CD4-positive, CD25-positive, alpha-beta regulatory T cell (primary cell): ENCODE results near the gene DENND4C. TPM values are rescaled to one million over a fixed set of nuclear protein-coding genes. Genes with fewer than 3 reads are reported as not detected.

Experiments
- ATAC-seq, 2 donors: fragments of 150-1000 bp; cut with Tn5 transposase; one replicate each; pipeline ENCODE4 v1.10.0; 2021; ENCODE audit warnings: low read depth in 2 of 2, moderate number of reproducible peaks in 2 of 2, moderate library complexity in 1 of 2
- DNase-seq, 3 donors: peaks; one replicate each; pipeline versions ENCODE4 v3.0.0 to v3.0.0-alpha.2; 2012 to 2022; ENCODE audit warnings: mixed read lengths in 1 of 3
- H3K27ac ChIP-seq: one replicate; pipeline ENCODE4 v1.7.0; 2013; ENCODE audit warnings: mild to moderate bottlenecking, low read length; ENCODE audit not compliant: insufficient read depth, poor library complexity, severe bottlenecking
- H3K27me3 ChIP-seq: one replicate; pipeline ENCODE4 v1.7.0; 2013; ENCODE audit warnings: low read length; ENCODE audit not compliant: control insufficient read depth, insufficient read depth
- H3K36me3 ChIP-seq: one replicate; pipeline ENCODE4 v1.7.0; 2013; ENCODE audit warnings: mild to moderate bottlenecking, low read length, moderate library complexity; ENCODE audit not compliant: control insufficient read depth, insufficient read depth
- H3K4me1 ChIP-seq: 2 replicates; pipeline ENCODE4 v1.7.0; 2013; ENCODE audit warnings: mild to moderate bottlenecking, low read length; ENCODE audit not compliant: insufficient read depth, control insufficient read depth, poor library complexity, severe bottlenecking
- H3K4me3 ChIP-seq: one replicate; pipeline ENCODE4 v1.7.0; 2013; ENCODE audit warnings: low read depth, mild to moderate bottlenecking, low read length, moderate library complexity
- H3K9me3 ChIP-seq, 2 experiments: 1 replicate in 1 of 2; 2 replicates in 1 of 2; pipeline ENCODE4 v1.7.0; 2013; ENCODE audit warnings: low read length in 2 of 2, mild to moderate bottlenecking in 1 of 2, moderate library complexity in 1 of 2; ENCODE audit not compliant: control insufficient read depth in 2 of 2
- H3K27ac Mint-ChIP-seq, 3 donors: one replicate each; pipeline ENCODE4 v1.8.0; 2020 to 2022; ENCODE audit warnings: mild to moderate bottlenecking in 3 of 3, mixed read lengths in 3 of 3, moderate library complexity in 2 of 3
- H3K27me3 Mint-ChIP-seq: one replicate; pipeline ENCODE4 v1.8.0; 2022; ENCODE audit warnings: mild to moderate bottlenecking, mixed read lengths
- H3K36me3 Mint-ChIP-seq: one replicate; pipeline ENCODE4 v1.8.0; 2020; ENCODE audit warnings: mixed read lengths
- H3K4me1 Mint-ChIP-seq, 4 donors: one replicate each; pipeline ENCODE4 v1.8.0; 2020 to 2022; ENCODE audit warnings: mixed read lengths in 4 of 4, mild to moderate bottlenecking in 1 of 4
- H3K4me3 Mint-ChIP-seq, 4 donors: one replicate each; pipeline ENCODE4 v1.8.0; 2020 to 2022; ENCODE audit warnings: mild to moderate bottlenecking in 4 of 4, mixed read lengths in 4 of 4, moderate library complexity in 3 of 4
- H3K9me3 Mint-ChIP-seq, 7 donors: one replicate each; pipeline ENCODE4 v1.8.0; 2020 to 2022; ENCODE audit warnings: mixed read lengths in 7 of 7, mild to moderate bottlenecking in 3 of 7, moderate library complexity in 2 of 7
- polyA plus RNA-seq, 4 donors: library from polyadenylated mRNA; unstranded; fragments of 300-500 nt; fragmentation: Illumina TruSeq; gene quantifications; one replicate each; pipeline ENCODE4 v1.2.3, GENCODE V29; 2021
- total RNA-seq: library from RNA; stranded (reverse); gene quantifications from one replicate; pipeline ENCODE4 v1.2.3, GENCODE V29; 2022

DENND4C gene
- total and polyA plus RNA-seq, 5 donors from 2014 or later = 25.6 to 47.7 (median 32.4) TPM

DNA sequence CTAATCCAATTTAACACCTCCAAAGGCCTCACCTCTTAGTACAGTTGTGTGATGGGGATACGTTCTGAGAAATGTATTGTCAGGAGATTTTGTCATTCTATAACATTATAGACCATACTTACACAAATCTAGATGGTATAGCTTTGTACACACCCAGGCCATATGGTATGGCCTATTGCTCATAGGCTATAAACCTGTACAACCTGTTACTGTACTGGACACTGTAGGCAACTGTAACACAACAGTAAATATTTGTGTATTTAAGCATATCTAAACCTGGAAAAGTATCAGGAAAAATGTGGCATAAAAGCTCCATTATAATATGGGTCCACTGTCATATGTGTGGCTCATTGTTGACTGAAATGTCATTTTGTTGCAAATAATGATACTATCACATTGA lies 190.4 kb downstream of the DENND4C start:
- no peak overlapping the region for H3K4me3 ChIP-seq
- Mint-ChIP-seq H3K4me3 (no peak overlapping the region), H3K9me3 (peaks cover 0 to 3% (median 0%) of the 10 kb centered on the region in 7 donors), H3K4me1 (peaks cover 0 to 2% (median 0%) of the 10 kb centered on the region in 4 donors), H3K36me3 (peaks cover 29% of the 10 kb centered on the region), H3K27ac (no peak overlapping the region), H3K27me3 (no peaks in the 10 kb centered on the region)
- DNase-seq (no peak), ATAC-seq (no peak)
- H3K27ac ChIP-seq = no peak overlapping the region
- peaks cover 6% of the 10 kb centered on the region for H3K36me3 ChIP-seq
- H3K27me3 ChIP-seq = no peaks in the 10 kb centered on the region
- H3K9me3 ChIP-seq = no peaks in the 10 kb centered on the region
- H3K4me1 ChIP-seq = no peaks in the 10 kb centered on the region

Other genes starting within 250 kb of the DENND4C start
- 0.30 TPM for gene SAXO1, start 197.5 kb upstream of the DENND4C start, total RNA-seq
- under 1 TPM in 2 of 4 donors, not detected in 2; 0.03 to 0.10 TPM for gene SAXO1, start 197.5 kb upstream of the DENND4C start, polyA plus RNA-seq
- 36.0 TPM for gene RRAGA, start 181.3 kb upstream of the DENND4C start, total RNA-seq
- gene RRAGA, start 181.3 kb upstream of the DENND4C start, polyA plus RNA-seq = 100 to 1,000 TPM; 118 to 145 (median 124) TPM
- gene HAUS6, start 127.8 kb upstream of the DENND4C start, total RNA-seq = 13.2 TPM
- 1 to 10 TPM; 4.5 to 6.0 (median 5.4) TPM for gene HAUS6, start 127.8 kb upstream of the DENND4C start, polyA plus RNA-seq
- gene PLIN2, start 103.2 kb upstream of the DENND4C start, total RNA-seq = 58.4 TPM
- gene PLIN2, start 103.2 kb upstream of the DENND4C start, polyA plus RNA-seq = 10 to 100 TPM; 72.0 to 93.1 (median 79.8) TPM
- 2,252 TPM for gene RPS6, start 149.5 kb downstream of the DENND4C start, total RNA-seq
- 1,000 to 10,000 TPM; 2,052 to 3,616 (median 2,846) TPM for gene RPS6, start 149.5 kb downstream of the DENND4C start, polyA plus RNA-seq
- 2.9 TPM for gene ACER2, start 178.3 kb downstream of the DENND4C start, total RNA-seq
- gene ACER2, start 178.3 kb downstream of the DENND4C start, polyA plus RNA-seq = 1 to 10 TPM in 1 of 4 donors, under 1 TPM in 3; 0.21 to 1.2 (median 0.80) TPM